B cell (primary cell): Measurements from ENCODE around the gene RAB31. TPM values are rescaled to one million over a fixed set of nuclear protein-coding genes. Genes with fewer than 3 reads are reported as not detected.

Source experiments
- ATAC-seq: fragments of 200-7000 bp; cut with Tn5 transposase; one replicate; pipeline ENCODE4 v1.10.0; 2021; ENCODE audit warnings: low read depth, mild to moderate bottlenecking, moderate number of reproducible peaks, moderate library complexity
- CTCF ChIA-PET: fragments of 350-600 bp; sonication (Branson Sonifier 250); formaldehyde crosslinking; loops from one replicate; lab custom pipeline; 2021; ENCODE audit warnings: antibody characterized with exemption, inconsistent platforms; lab: Charles Lee
- POLR2A ChIA-PET: fragments of 350-600 bp; sonication (Branson Sonifier 250); formaldehyde crosslinking; loops from one replicate; lab custom pipeline; 2021; ENCODE audit warnings: antibody characterized with exemption; lab: Charles Lee
- DNase-seq: peaks from one replicate; pipeline ENCODE4 v3.0.0; 2013
- H2AFZ ChIP-seq: 2 replicates; pipeline ENCODE4 v1.6.1; 2012; ENCODE audit warnings: mild to moderate bottlenecking, low read depth, low read length; ENCODE audit not compliant: insufficient read depth, poor library complexity, severe bottlenecking
- H3K27ac ChIP-seq, 2 donors: 1 replicate in 1 of 2; 2 replicates in 1 of 2; pipeline ENCODE4 v1.5.1; 2012 to 2013; ENCODE audit warnings: low read length in 2 of 2, mild to moderate bottlenecking in 2 of 2, moderate library complexity in 1 of 2
- H3K27me3 ChIP-seq, 4 experiments: fragments of 200-600 bp in 1 of 4; sonication (generic) in 1 of 4; replicated peaks in 1 of 4; 1 replicate in 2 of 4; 2 replicates in 2 of 4; pipeline versions ENCODE4 v1.6.1 to v1.7.0; 2013 to 2016; ENCODE audit warnings: low read length in 3 of 4, mild to moderate bottlenecking in 2 of 4, mixed read lengths in 1 of 4, moderate library complexity in 1 of 4; ENCODE audit not compliant: insufficient read depth in 4 of 4, control insufficient read depth in 3 of 4; ENCODE audit errors: control extremely low read depth in 1 of 4
- H3K36me3 ChIP-seq, 2 experiments: replicated peaks in 1 of 2; 1 replicate in 1 of 2; 2 replicates in 1 of 2; pipeline versions ENCODE4 v1.6.1 to v1.7.1; 2013; ENCODE audit warnings: low read length in 1 of 2; ENCODE audit not compliant: insufficient read depth in 2 of 2, control insufficient read depth in 1 of 2; ENCODE audit errors: control extremely low read depth in 1 of 2, extremely low read depth in 1 of 2
- H3K4me1 ChIP-seq, 2 donors: fragments of 200-600 bp in 1 of 2; sonication (generic) in 1 of 2; 1 replicate in 1 of 2; 2 replicates in 1 of 2; pipeline versions ENCODE4 v1.5.1 to v1.6.1; 2013 to 2017; ENCODE audit warnings: low read length in 2 of 2; ENCODE audit not compliant: control insufficient read depth in 2 of 2, insufficient read depth in 2 of 2
- H3K4me2 ChIP-seq: replicated peaks from 2 replicates; pipeline ENCODE3; 2012; ENCODE audit warnings: mild to moderate bottlenecking, low read depth, low read length; ENCODE audit not compliant: poor library complexity, severe bottlenecking
- H3K4me3 ChIP-seq, 5 experiments: fragments of 200-600 bp in 1 of 5; sonication (generic) in 1 of 5; 1 replicate in 3 of 5; 2 replicates in 2 of 5; pipeline versions ENCODE4 v1.5.1 to v1.7.0; 2011 to 2016; ENCODE audit warnings: low read length in 4 of 5, mild to moderate bottlenecking in 4 of 5, low read depth in 2 of 5, control low read depth in 1 of 5, moderate library complexity in 1 of 5; ENCODE audit not compliant: insufficient read depth in 1 of 5; ENCODE audit errors: control extremely low read depth in 1 of 5, extremely low read depth in 1 of 5
- H3K79me2 ChIP-seq: fragments of 200-600 bp; sonication (generic); one replicate; pipeline ENCODE4 v1.6.0; 2016; ENCODE audit warnings: low read length; ENCODE audit not compliant: control insufficient read depth, insufficient read depth
- H3K9ac ChIP-seq: fragments of 200-600 bp; sonication (generic); 2 replicates; pipeline ENCODE4 v1.6.1; 2017; ENCODE audit warnings: mild to moderate bottlenecking, low read length, moderate library complexity
- H3K9me3 ChIP-seq, 3 donors: one replicate each; pipeline versions ENCODE4 v1.6.1 to v1.7.1; 2013; ENCODE audit warnings: low read length in 2 of 3; ENCODE audit not compliant: control insufficient read depth in 2 of 3, insufficient read depth in 1 of 3; ENCODE audit errors: control extremely low read depth in 1 of 3
- H4K20me1 ChIP-seq: 2 replicates; pipeline ENCODE4 v1.6.0; 2012; ENCODE audit warnings: mild to moderate bottlenecking, low read length; ENCODE audit not compliant: insufficient read depth, control insufficient read depth, poor library complexity, severe bottlenecking
- H3K27ac Mint-ChIP-seq: one replicate; pipeline ENCODE4 v1.8.0; 2021; ENCODE audit warnings: mixed read lengths
- H3K27me3 Mint-ChIP-seq: one replicate; pipeline ENCODE4 v1.8.0; 2021; ENCODE audit warnings: mixed read lengths
- H3K4me1 Mint-ChIP-seq: one replicate; pipeline ENCODE4 v1.8.0; 2021; ENCODE audit warnings: mixed read lengths
- H3K4me3 Mint-ChIP-seq: one replicate; pipeline ENCODE4 v1.8.0; 2021; ENCODE audit warnings: mixed read lengths
- H3K9me3 Mint-ChIP-seq: one replicate; pipeline ENCODE4 v1.8.0; 2022; ENCODE audit warnings: mixed read lengths; ENCODE audit not compliant: insufficient read depth
- EZH2 ChIP-seq: IDR thresholded peaks from 2 replicates; pipeline ENCODE4 v1.6.1; 2012; ENCODE audit warnings: borderline replicate concordance, low read depth, mild to moderate bottlenecking, moderate library complexity, low read length; ENCODE audit not compliant: insufficient read depth, poor library complexity, severe bottlenecking
- WGBS: methylation state at CpG from one replicate; pipeline ENCODE4 v1.1.5; 2013; ENCODE audit warnings: missing lambda C conversion rate; ENCODE audit not compliant: insufficient coverage; 5-methylcytosine and 5-hydroxymethylcytosine counted together
- intact Hi-C: fragments of 100-400 bp; cut with micrococcal nuclease; formaldehyde crosslinking; loops from one replicate; pipeline ENCODE4 v1.10.0; 2022
- polyA plus RNA-seq: library from polyadenylated mRNA; depleted of rRNA; stranded (reverse); fragments of >200 nt; gene quantifications from 2 replicates; pipeline ENCODE4 v1.2.3, GENCODE V29; 2012
- total RNA-seq, 2 donors: library from RNA; stranded (reverse); fragments of 120-200 nt in 1 of 2; gene quantifications; 1 replicate in 1 of 2; 2 replicates in 1 of 2; pipeline versions ENCODE4 v1.2.3 to v1.2.4, GENCODE V29; 2013 to 2022
- TF ChIP-seq, protein P1 (sequence below): fragments of 200-600 bp; IDR thresholded peaks from one replicate; pipeline ENCODE4 v1.8.0; 2022; ENCODE audit warnings: antibody characterized with exemption, mild to moderate bottlenecking

Gene RAB31
- total and polyA plus RNA-seq, 2 donors (not counting 1 experiment from before 2014, with no cell fraction given), result 15.5 to 44.6 TPM

DNA sequence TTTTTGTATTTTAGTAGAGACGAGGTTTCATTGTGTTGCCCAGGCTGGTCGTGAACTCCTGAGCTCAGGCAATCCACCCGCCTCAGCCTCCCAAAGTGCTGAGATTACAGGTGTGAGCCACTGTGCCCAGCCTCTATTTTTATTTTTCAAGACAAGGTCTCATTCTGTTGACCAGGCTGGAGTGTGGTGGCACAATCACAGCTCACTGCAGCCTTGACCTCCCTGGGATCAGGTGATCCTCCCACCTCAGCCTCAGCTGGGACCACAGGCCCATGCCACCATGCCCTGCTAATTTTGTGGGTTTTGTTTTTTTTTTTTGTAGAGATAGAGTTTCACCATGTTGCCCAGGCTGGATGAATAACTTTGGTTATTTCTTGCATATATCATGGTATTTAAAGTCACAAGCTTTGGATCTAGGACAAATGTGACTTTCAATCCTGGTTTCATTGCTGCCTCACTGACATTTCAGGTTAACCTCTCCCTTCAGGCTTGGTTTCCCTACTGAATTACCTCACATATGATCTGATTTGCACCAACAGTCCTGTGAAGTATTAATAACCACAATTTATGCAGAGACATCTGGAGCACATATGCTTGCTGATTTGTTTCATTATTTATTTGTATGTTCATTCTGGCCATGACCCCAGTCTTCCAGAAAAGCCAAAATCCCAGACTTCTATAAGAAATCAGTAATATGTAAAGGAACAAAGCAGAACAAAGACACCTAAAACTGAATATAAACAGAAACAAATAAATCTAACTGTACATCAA, 17.5 kb upstream of the RAB31 start:
- CTCF ChIA-PET, result interaction anchor here (1.0 kb wide), 1 partner anchor 18 kb away, joined by 3 read pairs; no protein-coding TSS in a partner anchor
- Histone ChIP-seq H3K4me1 (no peaks in the 10 kb centered on the region), H3K9ac (no peak overlapping the region), H3K36me3 (no peaks in the 10 kb centered on the region), H2AFZ (no peak overlapping the region), H3K79me2 (no peaks in the 10 kb centered on the region), H3K27me3 (peaks cover 0 to 3% (median 1%) of the 10 kb centered on the region in 4 experiments), H3K4me3 (no peak overlapping the region), H3K4me2 (no peak overlapping the region), H4K20me1 (no peaks in the 10 kb centered on the region), H3K9me3 (no peaks in the 10 kb centered on the region), H3K27ac (no peak overlapping the region)
- H3K4me1 Mint-ChIP-seq, result no peaks in the 10 kb centered on the region
- intact Hi-C loops, result no loop called here
- WGBS, result 100% methylated on average over 3 of the region's 3 CpGs
- H3K4me3 Mint-ChIP-seq, result no peak overlapping the region
- POLR2A ChIA-PET, result no interaction called here
- no peaks in the 10 kb centered on the region for H3K9me3 Mint-ChIP-seq
- no peak for TF ChIP-seq EZH2
- TF ChIP-seq, protein P1, sequence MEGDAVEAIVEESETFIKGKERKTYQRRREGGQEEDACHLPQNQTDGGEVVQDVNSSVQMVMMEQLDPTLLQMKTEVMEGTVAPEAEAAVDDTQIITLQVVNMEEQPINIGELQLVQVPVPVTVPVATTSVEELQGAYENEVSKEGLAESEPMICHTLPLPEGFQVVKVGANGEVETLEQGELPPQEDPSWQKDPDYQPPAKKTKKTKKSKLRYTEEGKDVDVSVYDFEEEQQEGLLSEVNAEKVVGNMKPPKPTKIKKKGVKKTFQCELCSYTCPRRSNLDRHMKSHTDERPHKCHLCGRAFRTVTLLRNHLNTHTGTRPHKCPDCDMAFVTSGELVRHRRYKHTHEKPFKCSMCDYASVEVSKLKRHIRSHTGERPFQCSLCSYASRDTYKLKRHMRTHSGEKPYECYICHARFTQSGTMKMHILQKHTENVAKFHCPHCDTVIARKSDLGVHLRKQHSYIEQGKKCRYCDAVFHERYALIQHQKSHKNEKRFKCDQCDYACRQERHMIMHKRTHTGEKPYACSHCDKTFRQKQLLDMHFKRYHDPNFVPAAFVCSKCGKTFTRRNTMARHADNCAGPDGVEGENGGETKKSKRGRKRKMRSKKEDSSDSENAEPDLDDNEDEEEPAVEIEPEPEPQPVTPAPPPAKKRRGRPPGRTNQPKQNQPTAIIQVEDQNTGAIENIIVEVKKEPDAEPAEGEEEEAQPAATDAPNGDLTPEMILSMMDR, result no peak
- no peak overlapping the region for H3K27ac Mint-ChIP-seq
- ATAC-seq (no peak), DNase-seq (no peak)
- H3K27me3 Mint-ChIP-seq, result peaks cover 14% of the 10 kb centered on the region

DNA sequence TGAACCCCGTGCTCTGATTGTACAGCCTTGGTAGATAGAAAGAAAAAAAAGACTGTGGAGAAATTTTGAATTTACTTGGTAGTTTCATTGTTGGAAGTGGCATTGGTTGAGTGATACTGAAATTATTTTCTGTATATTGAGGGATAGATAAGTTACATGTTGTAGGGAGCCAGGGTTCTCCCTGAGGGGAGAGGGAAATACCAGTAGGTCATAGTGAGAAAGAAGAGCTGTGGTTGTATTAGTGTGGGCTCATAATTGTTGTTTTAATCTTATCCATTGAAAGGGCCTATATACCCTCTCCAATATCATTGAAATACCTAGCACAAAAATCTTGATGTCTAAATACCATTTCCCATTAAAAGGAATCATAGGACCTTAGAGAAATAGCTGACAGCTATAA, 16.9 kb upstream of the RAB31 start:
- intact Hi-C loops, result no loop called here
- H2AFZ ChIP-seq, result no peak overlapping the region
- peaks cover 0 to 3% (median 1%) of the 10 kb centered on the region in 4 experiments for H3K27me3 ChIP-seq
- no peak overlapping the region for H3K4me3 ChIP-seq
- H3K4me2 ChIP-seq, result no peak overlapping the region
- H3K4me3 Mint-ChIP-seq, result no peak overlapping the region
- no peaks in the 10 kb centered on the region for H4K20me1 ChIP-seq
- TF ChIP-seq EZH2, result no peak
- TF ChIP-seq, protein P1, result no peak
- H3K9me3 ChIP-seq, result no peaks in the 10 kb centered on the region
- no peak overlapping the region for H3K27ac ChIP-seq
- peaks cover 14% of the 10 kb centered on the region for H3K27me3 Mint-ChIP-seq
- DNase-seq (no peak), ATAC-seq (no peak)
- no peaks in the 10 kb centered on the region for H3K9me3 Mint-ChIP-seq
- WGBS, result no CpG with 5 or more reads among the region's 1 CpG
- H3K9ac ChIP-seq, result no peak overlapping the region
- H3K36me3 ChIP-seq, result no peaks in the 10 kb centered on the region
- H3K4me1 Mint-ChIP-seq, result no peaks in the 10 kb centered on the region
- no peak overlapping the region for H3K27ac Mint-ChIP-seq
- CTCF ChIA-PET, result interaction anchor here (1.0 kb wide), 1 partner anchor 18 kb away, joined by 3 read pairs; no protein-coding TSS in a partner anchor
- no peaks in the 10 kb centered on the region for H3K4me1 ChIP-seq
- POLR2A ChIA-PET, result no interaction called here
- H3K79me2 ChIP-seq, result no peaks in the 10 kb centered on the region
